Measurements from ENCODE around the gene KANSL1L.

Gene KANSL1L

GRCh38 chr2:210170196-210170445, 1.1 kb downstream of the KANSL1L start:
- Histone ChIP-seq H3K27me3 (replicated peaks; ENCODE audit: insufficient read depth, low read length) (no peaks in the 10 kb centered on the region), H3K27ac (ENCODE audit: low read length) (peak overlapping the region; percentile 90), H3K4me2 (ENCODE audit: low read depth, low read length) (peak overlapping the region; percentile 63), H3F3A (ENCODE audit: insufficient read depth, low read length) (peaks cover 31% of the 10 kb centered on the region), H3K36me3 (replicated peaks; ENCODE audit: insufficient read depth, low read length) (no peaks in the 10 kb centered on the region), H3K4me1 (ENCODE audit: low read length) (peaks cover 26% of the 10 kb centered on the region), H3K4me3 (ENCODE audit: low read length) (peak overlapping the region; percentile 79), H3K9me3 (replicated peaks; ENCODE audit: insufficient read depth, low read length) (no peaks in the 10 kb centered on the region), H3K79me2 (ENCODE audit: low read length) (peaks cover 46% of the 10 kb centered on the region), H2AFZ (ENCODE audit: low read length) (peak overlapping the region; percentile 73), H4K20me1 (ENCODE audit: insufficient read depth, low read length) (no peaks in the 10 kb centered on the region), H3K9ac (ENCODE audit: low read length) (peak overlapping the region; percentile 96), H3K9me2 (replicated peaks; ENCODE audit: insufficient read depth, low read length) (no peaks in the 10 kb centered on the region)
- DNase-seq, result no peak
- no peak for TF ChIP-seq EZH2phosphoT487 (IDR thresholded peaks at IDR 0.05; ENCODE audit: low read length)
- TF ChIP-seq EZH2 (optimal IDR thresholded peaks at IDR 0.05; ENCODE audit: low read depth, low read length), result no peak
- TF ChIP-seq CTCF (IDR thresholded peaks at IDR 0.05; ENCODE audit: low read length), result no peak

DNA sequence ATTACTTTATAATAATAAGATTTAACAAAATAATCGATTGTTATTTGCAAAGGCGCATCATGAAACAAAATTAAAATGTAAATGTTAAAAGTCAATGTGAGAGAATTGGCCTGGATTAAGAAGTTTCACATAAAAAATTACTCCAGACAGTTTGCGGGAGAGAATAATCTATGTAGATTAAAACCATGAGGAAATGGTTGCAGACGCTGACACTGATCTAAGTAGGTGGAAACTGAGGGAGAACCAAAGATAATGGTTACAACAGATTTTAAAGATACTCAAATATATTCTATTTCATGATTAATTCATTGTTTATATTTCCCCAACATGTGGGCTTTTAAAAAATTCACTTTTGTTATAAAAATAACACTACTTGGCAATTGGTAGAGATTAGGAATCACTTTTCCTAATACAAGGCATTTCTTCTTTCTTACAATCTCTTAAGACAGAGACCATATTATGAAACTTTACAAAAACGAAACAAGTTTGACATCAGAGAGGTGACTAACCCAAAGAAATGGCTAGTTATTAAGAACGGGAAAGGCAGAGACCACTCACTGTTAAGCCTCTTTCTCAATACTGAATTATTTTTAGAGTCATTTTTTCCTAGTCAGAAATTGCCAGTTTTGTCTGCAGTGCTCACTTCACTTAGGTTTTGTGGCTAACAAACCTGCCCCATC, 1.6 kb downstream of the KANSL1L start:
- Histone ChIP-seq H4K20me1 (ENCODE audit: insufficient read depth, low read length) (no peaks in the 10 kb centered on the region), H3K9ac (ENCODE audit: low read length) (peak overlapping the region; percentile 96), H3K79me2 (ENCODE audit: low read length) (peaks cover 46% of the 10 kb centered on the region), H2AFZ (ENCODE audit: low read length) (peak overlapping the region; percentile 73), H3K36me3 (replicated peaks; ENCODE audit: insufficient read depth, low read length) (no peaks in the 10 kb centered on the region), H3K9me3 (replicated peaks; ENCODE audit: insufficient read depth, low read length) (no peaks in the 10 kb centered on the region), H3K4me3 (ENCODE audit: low read length) (peak overlapping the region; percentile 79), H3K9me2 (replicated peaks; ENCODE audit: insufficient read depth, low read length) (no peaks in the 10 kb centered on the region), H3K4me2 (ENCODE audit: low read depth, low read length) (peak overlapping the region; percentile 63), H3K27ac (ENCODE audit: low read length) (peak overlapping the region; percentile 90), H3K27me3 (replicated peaks; ENCODE audit: insufficient read depth, low read length) (no peaks in the 10 kb centered on the region), H3F3A (ENCODE audit: insufficient read depth, low read length) (peaks cover 31% of the 10 kb centered on the region), H3K4me1 (ENCODE audit: low read length) (peaks cover 26% of the 10 kb centered on the region)
- no peak for TF ChIP-seq EZH2phosphoT487 (IDR thresholded peaks at IDR 0.05; ENCODE audit: low read length)
- TF ChIP-seq CTCF (IDR thresholded peaks at IDR 0.05; ENCODE audit: low read length), result no peak
- no peak for TF ChIP-seq EZH2 (optimal IDR thresholded peaks at IDR 0.05; ENCODE audit: low read depth, low read length)
- peak; percentile 61 for DNase-seq

GRCh38 chr2:210167227-210167626, 4.0 kb downstream of the KANSL1L start:
- no peaks in the 10 kb centered on the region for H3K36me3 ChIP-seq (replicated peaks; ENCODE audit: insufficient read depth, low read length)
- no peak overlapping the region for H3K4me3 ChIP-seq (ENCODE audit: low read length)
- peaks cover 18% of the 10 kb centered on the region for H3K4me1 ChIP-seq (ENCODE audit: low read length)
- H3K9ac ChIP-seq (ENCODE audit: low read length), result no peak overlapping the region
- no peaks in the 10 kb centered on the region for H3K9me2 ChIP-seq (replicated peaks; ENCODE audit: insufficient read depth, low read length)
- H4K20me1 ChIP-seq (ENCODE audit: insufficient read depth, low read length), result no peaks in the 10 kb centered on the region
- no peaks in the 10 kb centered on the region for H3K27me3 ChIP-seq (replicated peaks; ENCODE audit: insufficient read depth, low read length)
- H3K9me3 ChIP-seq (replicated peaks; ENCODE audit: insufficient read depth, low read length), result no peaks in the 10 kb centered on the region
- H3F3A ChIP-seq (ENCODE audit: insufficient read depth, low read length), result peaks cover 24% of the 10 kb centered on the region
- no peak overlapping the region for H3K4me2 ChIP-seq (ENCODE audit: low read depth, low read length)
- DNase-seq, result no peak
- TF ChIP-seq CTCF (IDR thresholded peaks at IDR 0.05; ENCODE audit: low read length), result no peak
- TF ChIP-seq EZH2 (optimal IDR thresholded peaks at IDR 0.05; ENCODE audit: low read depth, low read length), result no peak
- no peak for TF ChIP-seq EZH2phosphoT487 (IDR thresholded peaks at IDR 0.05; ENCODE audit: low read length)
- H3K27ac ChIP-seq (ENCODE audit: low read length), result no peak overlapping the region
- no peak overlapping the region for H2AFZ ChIP-seq (ENCODE audit: low read length)
- peaks cover 58% of the 10 kb centered on the region for H3K79me2 ChIP-seq (ENCODE audit: low read length)

Data from MM.1S (cell line).